ENCODE data around the gene DAGLA. TPM values are rescaled to one million over a fixed set of nuclear protein-coding genes. Genes with fewer than 3 reads are reported as not detected.

Gene DAGLA
- total RNA-seq, 1 donor from 2014 or later: 1.1 TPM

DNA sequence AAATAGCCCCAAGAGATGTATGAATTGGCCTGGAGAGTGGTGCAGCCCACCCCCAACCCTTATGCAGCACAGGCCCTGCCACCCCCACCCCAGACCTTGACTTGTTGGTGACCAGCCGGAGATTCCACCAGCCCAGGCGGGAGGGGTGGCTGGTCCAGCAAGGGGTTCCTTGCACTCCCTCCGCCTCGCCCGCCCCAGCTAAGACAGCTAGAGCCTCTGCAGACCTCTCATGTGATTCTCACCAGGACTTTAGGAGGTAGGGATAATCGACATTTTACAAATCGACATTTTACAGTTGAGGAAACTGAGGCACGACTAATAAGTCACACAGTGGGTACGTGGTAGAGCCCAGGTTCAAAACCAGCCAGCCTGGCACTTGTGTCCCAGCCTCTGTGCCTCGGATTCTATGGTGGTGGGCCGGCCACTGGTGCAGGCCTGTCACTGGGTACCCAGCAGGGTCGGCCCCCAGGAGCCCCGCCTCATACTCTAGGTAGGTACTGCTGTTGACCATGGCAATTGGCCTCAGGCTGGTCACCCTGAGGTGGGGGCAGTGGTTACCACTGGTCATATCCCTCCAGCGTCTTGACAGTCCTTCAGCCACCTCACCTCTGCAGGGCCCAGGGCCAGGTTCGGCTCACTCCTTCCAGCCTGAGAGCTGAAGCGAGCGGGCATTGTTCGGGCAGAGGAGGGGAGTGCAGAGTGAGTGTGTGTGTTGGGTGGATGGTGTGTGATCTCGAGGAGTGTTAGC lies 37.3 kb downstream of the DAGLA start:
- Histone ChIP-seq H3K79me2 (ENCODE audit: low read depth) (no peaks in the 10 kb centered on the region), H3K27me3 (no peaks in the 10 kb centered on the region), H3K9ac (no peak overlapping the region), H3F3A (ENCODE audit: low read depth) (peaks cover 18% of the 10 kb centered on the region), H3K27ac (no peak overlapping the region), H3K4me2 (peak overlapping the region; percentile 71), H3K36me3 (no peaks in the 10 kb centered on the region), H4K20me1 (ENCODE audit: low read depth) (no peaks in the 10 kb centered on the region), H3K9me3 (ENCODE audit: low read depth) (no peaks in the 10 kb centered on the region), H3K4me3 (no peak overlapping the region), H3K4me1 (peaks cover 38% of the 10 kb centered on the region), H2AFZ (replicated peaks) (no peak overlapping the region)
- Mint-ChIP-seq H3K27me3 (ENCODE audit: insufficient read depth, low read depth) (peaks cover 7% of the 10 kb centered on the region), H3K9me3 (no peaks in the 10 kb centered on the region), H3K4me1 (peaks cover 58% of the 10 kb centered on the region), H3K4me3 (peak overlapping the region; percentile 86), H3K27ac (peak overlapping the region; percentile 96), H3K36me3 (no peaks in the 10 kb centered on the region)
- TF ChIP-seq EZH2phosphoT487 (IDR thresholded peaks at IDR 0.05): no peak
- TF ChIP-seq, protein P1, sequence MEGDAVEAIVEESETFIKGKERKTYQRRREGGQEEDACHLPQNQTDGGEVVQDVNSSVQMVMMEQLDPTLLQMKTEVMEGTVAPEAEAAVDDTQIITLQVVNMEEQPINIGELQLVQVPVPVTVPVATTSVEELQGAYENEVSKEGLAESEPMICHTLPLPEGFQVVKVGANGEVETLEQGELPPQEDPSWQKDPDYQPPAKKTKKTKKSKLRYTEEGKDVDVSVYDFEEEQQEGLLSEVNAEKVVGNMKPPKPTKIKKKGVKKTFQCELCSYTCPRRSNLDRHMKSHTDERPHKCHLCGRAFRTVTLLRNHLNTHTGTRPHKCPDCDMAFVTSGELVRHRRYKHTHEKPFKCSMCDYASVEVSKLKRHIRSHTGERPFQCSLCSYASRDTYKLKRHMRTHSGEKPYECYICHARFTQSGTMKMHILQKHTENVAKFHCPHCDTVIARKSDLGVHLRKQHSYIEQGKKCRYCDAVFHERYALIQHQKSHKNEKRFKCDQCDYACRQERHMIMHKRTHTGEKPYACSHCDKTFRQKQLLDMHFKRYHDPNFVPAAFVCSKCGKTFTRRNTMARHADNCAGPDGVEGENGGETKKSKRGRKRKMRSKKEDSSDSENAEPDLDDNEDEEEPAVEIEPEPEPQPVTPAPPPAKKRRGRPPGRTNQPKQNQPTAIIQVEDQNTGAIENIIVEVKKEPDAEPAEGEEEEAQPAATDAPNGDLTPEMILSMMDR (IDR thresholded peaks at IDR 0.05): no peak
- no peak for TF ChIP-seq EZH2 (IDR thresholded peaks at IDR 0.05)
- no peak for DNase-seq (ENCODE audit: low spot score)

GRCh38 chr11:61718046-61718531 lies 37.9 kb downstream of the DAGLA start:
- peak overlapping the region; percentile 96 for H3K27ac Mint-ChIP-seq
- Histone ChIP-seq H3F3A (ENCODE audit: low read depth) (peaks cover 18% of the 10 kb centered on the region), H3K27me3 (no peaks in the 10 kb centered on the region), H3K9me3 (ENCODE audit: low read depth) (no peaks in the 10 kb centered on the region), H3K9ac (no peak overlapping the region), H3K4me3 (peak overlapping the region; percentile 38), H3K4me1 (peaks cover 38% of the 10 kb centered on the region), H4K20me1 (ENCODE audit: low read depth) (no peaks in the 10 kb centered on the region), H3K4me2 (peak overlapping the region; percentile 71), H3K79me2 (ENCODE audit: low read depth) (no peaks in the 10 kb centered on the region), H3K36me3 (no peaks in the 10 kb centered on the region), H3K27ac (no peak overlapping the region), H2AFZ (replicated peaks) (no peak overlapping the region)
- peak overlapping the region; percentile 86 for H3K4me3 Mint-ChIP-seq
- H3K27me3 Mint-ChIP-seq (ENCODE audit: insufficient read depth, low read depth): peaks cover 7% of the 10 kb centered on the region
- H3K9me3 Mint-ChIP-seq: no peaks in the 10 kb centered on the region
- H3K4me1 Mint-ChIP-seq: peaks cover 51% of the 10 kb centered on the region
- DNase-seq (ENCODE audit: low spot score): no peak
- H3K36me3 Mint-ChIP-seq: no peaks in the 10 kb centered on the region
- TF ChIP-seq EZH2phosphoT487 (IDR thresholded peaks at IDR 0.05) (no peak), EZH2 (IDR thresholded peaks at IDR 0.05) (no peak)
- TF ChIP-seq, protein P1 (IDR thresholded peaks at IDR 0.05): no peak

DNA sequence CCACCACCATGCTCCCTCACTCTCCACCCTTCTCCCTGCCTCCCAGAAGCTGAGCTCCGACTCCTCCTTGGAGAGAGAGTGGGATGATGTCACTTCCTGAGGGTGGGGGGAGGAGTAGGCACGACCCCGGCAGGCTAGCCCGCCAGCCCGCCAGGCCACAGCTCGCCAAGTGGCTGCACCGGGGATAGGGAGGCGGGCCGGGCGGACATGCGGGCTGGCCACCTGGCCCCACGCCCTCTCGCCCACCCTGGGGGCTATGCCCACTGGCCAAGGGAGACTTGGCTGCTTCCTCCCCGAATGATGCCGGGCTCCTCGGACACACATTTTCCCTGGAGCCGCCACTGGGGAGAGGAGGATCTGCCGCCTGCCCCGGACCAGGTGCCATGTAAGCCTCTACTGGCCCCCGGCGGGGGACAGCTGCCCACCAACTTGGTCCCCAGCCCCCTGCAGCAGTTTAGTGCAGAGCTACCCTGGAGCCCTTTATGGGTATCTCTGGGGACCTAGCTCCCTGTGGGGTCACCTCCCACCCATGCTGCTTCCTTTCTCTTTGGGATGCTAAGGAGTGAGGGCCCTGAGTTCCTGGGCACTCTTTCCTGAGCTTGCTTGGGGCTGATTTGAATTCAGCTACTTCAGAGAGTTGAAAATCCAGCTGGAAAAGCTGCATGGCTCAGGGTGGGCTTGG lies 38.6 kb downstream of the DAGLA start:
- peak; percentile 85 for DNase-seq (ENCODE audit: low spot score)
- Mint-ChIP-seq H3K4me1 (peaks cover 46% of the 10 kb centered on the region), H3K36me3 (no peaks in the 10 kb centered on the region), H3K27ac (peak overlapping the region; percentile 87), H3K9me3 (no peaks in the 10 kb centered on the region), H3K27me3 (ENCODE audit: insufficient read depth, low read depth) (peaks cover 5% of the 10 kb centered on the region), H3K4me3 (peak overlapping the region; percentile 86)
- Histone ChIP-seq H3K36me3 (no peaks in the 10 kb centered on the region), H2AFZ (replicated peaks) (peak overlapping the region; percentile 75), H4K20me1 (ENCODE audit: low read depth) (no peaks in the 10 kb centered on the region), H3K9ac (no peak overlapping the region), H3K4me2 (peak overlapping the region; percentile 71), H3K9me3 (ENCODE audit: low read depth) (no peaks in the 10 kb centered on the region), H3K79me2 (ENCODE audit: low read depth) (no peaks in the 10 kb centered on the region), H3K27me3 (no peaks in the 10 kb centered on the region), H3K27ac (no peak overlapping the region), H3K4me3 (peak overlapping the region; percentile 38), H3K4me1 (peaks cover 35% of the 10 kb centered on the region), H3F3A (ENCODE audit: low read depth) (peaks cover 11% of the 10 kb centered on the region)
- TF ChIP-seq, protein P1 (IDR thresholded peaks at IDR 0.05): no peak
- no peak for TF ChIP-seq EZH2 (IDR thresholded peaks at IDR 0.05)
- no peak for TF ChIP-seq EZH2phosphoT487 (IDR thresholded peaks at IDR 0.05)

All from neural progenitor cell (in vitro differentiated cells).